GM12878 (cell line): ENCODE results near the gene IMMP2L. TPM values are rescaled to one million over a fixed set of nuclear protein-coding genes. Genes with fewer than 3 reads are reported as not detected.
"Not testable (repeated sequence)": the region's sequence is repeated elsewhere in the genome, so short reads cannot be mapped to it uniquely, and the experiment has no call there.

Source experiments
- ATAC-seq: fragments of 200-7000 bp; cut with Tn5 transposase; 3 replicates; pipeline ENCODE4 v1.9.1; 2020; ENCODE audit warnings: mild to moderate bottlenecking, moderate library complexity
- BruUV-seq: library from RNA; stranded (reverse); fragments of 400-500 nt; replicated peaks from 2 replicates; lab custom pipeline; 2021; lab: Mats Ljungman, UMichigan
- CTCF ChIA-PET: fragments of 300-600 bp; sonication (Branson Sonifier 250); formaldehyde crosslinking; extraction: SDS; loops from one replicate; lab custom pipeline; 2021; ENCODE audit warnings: inconsistent platforms; lab: Yijun Ruan, JAX
- POLR2A ChIA-PET: fragments of 350-600 bp; formaldehyde crosslinking; extraction: SDS; loops from one replicate; lab custom pipeline; 2021; ENCODE audit warnings: inconsistent platforms; lab: Charles Lee
- RAD21 ChIA-PET: fragments of 300-600 bp; sonication (Branson Sonifier 250); formaldehyde crosslinking; loops from one replicate; lab custom pipeline; 2023; ENCODE audit warnings: antibody characterized with exemption; ENCODE audit not compliant: unreplicated experiment; lab: Charles Lee
- SMC1A ChIA-PET: fragments of 300-600 bp; sonication (Branson Sonifier 250); formaldehyde crosslinking; loops from one replicate; lab custom pipeline; 2023; ENCODE audit not compliant: unreplicated experiment, uncharacterized antibody; lab: Charles Lee
- DNase-seq: peaks from one replicate; pipeline ENCODE4 v3.0.0-alpha.2; 2011; ENCODE audit warnings: low read depth, low spot score
- FAIRE-seq: peaks from 3 replicates; lab custom pipeline; 2011; peaks lifted over from hg19 to GRCh38; lab: Jason Lieb, UNC
- H2AFZ ChIP-seq: 2 replicates; pipeline ENCODE4 v1.6.0; 2011; ENCODE audit warnings: low read depth, low read length, control low read depth; ENCODE audit not compliant: control insufficient read depth
- H3K27ac ChIP-seq: 2 replicates; pipeline ENCODE4 v1.5.1; 2011; ENCODE audit warnings: control low read depth; ENCODE audit not compliant: control insufficient read depth, insufficient read depth
- H3K27me3 ChIP-seq, 2 experiments: replicated peaks in 1 of 2; 2 replicates each; pipeline versions ENCODE4 v1.6.0 to v1.6.1; 2011; ENCODE audit warnings: low read length in 1 of 2; ENCODE audit not compliant: control insufficient read depth in 2 of 2, insufficient read depth in 2 of 2
- H3K36me3 ChIP-seq, 2 experiments: 2 replicates each; pipeline ENCODE4 v1.5.1; 2011; ENCODE audit warnings: low read length in 1 of 2; ENCODE audit not compliant: control insufficient read depth in 2 of 2, insufficient read depth in 2 of 2
- H3K4me1 ChIP-seq: 2 replicates; pipeline ENCODE4 v1.6.1; 2011; ENCODE audit warnings: mild to moderate bottlenecking, low read length, moderate library complexity, mixed read lengths; ENCODE audit not compliant: control insufficient read depth, insufficient read depth
- H3K4me2 ChIP-seq: 2 replicates; pipeline ENCODE4 v1.6.0; 2011; ENCODE audit warnings: control low read depth; ENCODE audit not compliant: control insufficient read depth, insufficient read depth
- H3K4me3 ChIP-seq: fragments of 200-600 bp; sonication (generic); 2 replicates; pipeline ENCODE4 v1.5.1; 2016
- H3K79me2 ChIP-seq: 2 replicates; pipeline ENCODE4 v1.6.0; 2011; ENCODE audit warnings: low read length; ENCODE audit not compliant: control insufficient read depth, insufficient read depth
- H3K9ac ChIP-seq: 2 replicates; pipeline ENCODE4 v1.8.0; 2011; ENCODE audit warnings: low read length, control low read depth, mixed read lengths; ENCODE audit not compliant: control insufficient read depth, insufficient read depth
- H3K9me3 ChIP-seq: replicated peaks from 3 replicates; pipeline ENCODE4 v1.5.1; 2011; ENCODE audit warnings: mild to moderate bottlenecking, low read length; ENCODE audit not compliant: control insufficient read depth, insufficient read depth
- H4K20me1 ChIP-seq: 2 replicates; pipeline ENCODE4 v1.6.0; 2011; ENCODE audit not compliant: control insufficient read depth, insufficient read depth
- WGBS: methylation state at CpG from one replicate; pipeline ENCODE4 v1.1.6; 2016; ENCODE audit warnings: low lambda C conversion rate; ENCODE audit not compliant: insufficient replicate concordance, insufficient coverage; ENCODE audit errors: missing lambda C conversion rate; 5-methylcytosine and 5-hydroxymethylcytosine counted together
- in situ Hi-C: fragments of 300-500 bp; cut with MboI; formaldehyde crosslinking; loops from 9 replicates; pipeline ENCODE4 v1.14.3; 2018; ENCODE audit warnings: mixed read lengths
- intact Hi-C: fragments of 100-400 bp; cut with micrococcal nuclease; formaldehyde crosslinking; loops from one replicate; pipeline ENCODE4 v1.14.2; 2022; ENCODE audit not compliant: unreplicated experiment
- polyA plus RNA-seq, 11 experiments: library from polyadenylated mRNA; depleted of rRNA in 4 of 11; unstranded in 6 of 11; stranded (reverse) in 5 of 11; fragments of >200 nt; fragmentation: Nextera tagmentation in 4 of 11; fragmentation: Illumina TruSeq in 1 of 11; extraction: Ambion mirVana in 4 of 11; extraction: Trizol in 1 of 11; gene quantifications; 1 replicate in 1 of 11; 2 replicates in 10 of 11; pipeline versions ENCODE4 v1.2.1 to v1.2.3, GENCODE V29; 2011 to 2016; ENCODE audit warnings: inconsistent platforms in 2 of 11, missing spikeins in 2 of 11, low read depth in 1 of 11
- total RNA-seq, 4 experiments: library from RNA; depleted of rRNA in 3 of 4; stranded (reverse); fragments of >200 nt in 3 of 4; fragmentation: Illumina TruSeq in 1 of 4; extraction: Trizol in 1 of 4; gene quantifications; 2 replicates each; pipeline versions ENCODE4 v1.2.1 to v1.2.3, GENCODE V29; 2013 to 2021

IMMP2L gene
- total and polyA plus RNA-seq, 10 of the 15 experiments (the other 5 are each of a cell fraction or from before 2014, with no cell fraction given): 12.6 to 46.3 (median 19.6) TPM

DNA sequence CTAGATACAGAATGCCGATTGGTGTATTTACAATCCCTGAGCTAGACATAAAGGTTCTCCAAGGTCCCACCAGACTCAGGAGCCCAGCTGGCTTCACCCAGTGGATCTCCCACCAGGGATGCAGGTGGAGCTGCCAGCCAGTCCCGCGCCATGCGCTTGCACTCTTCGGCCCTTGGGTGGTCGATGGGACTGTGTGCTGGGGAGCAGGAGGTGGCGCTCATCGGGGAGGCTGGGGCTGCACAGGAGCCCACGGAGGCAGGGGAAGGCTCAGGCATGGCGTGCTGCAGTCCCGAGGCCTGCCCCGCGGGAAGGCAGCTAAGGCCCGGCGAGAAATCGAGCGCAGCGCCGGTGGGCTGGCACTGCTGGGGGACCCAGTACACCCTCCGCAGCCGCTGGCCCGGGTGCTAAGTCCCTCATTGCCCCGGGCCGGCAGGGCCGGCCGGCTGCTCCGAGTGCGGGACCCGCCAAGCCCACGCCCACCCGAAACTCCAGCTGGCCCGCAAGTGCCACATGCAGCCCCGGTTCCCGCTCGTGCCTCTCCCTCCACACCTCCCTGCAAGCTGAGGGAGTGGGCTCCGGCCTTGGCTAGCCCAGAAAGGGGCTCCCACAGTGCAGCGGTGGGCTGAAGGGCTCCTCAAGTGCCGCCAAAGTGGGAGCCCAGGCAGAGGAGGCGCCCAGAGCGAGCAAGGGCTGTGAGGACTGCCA lies 19.6 kb upstream of the IMMP2L start:
- ATAC-seq, H3K27me3 ChIP-seq, H4K20me1 ChIP-seq, DNase-seq, H3K9ac ChIP-seq, CTCF ChIA-PET, H3K4me1 ChIP-seq, H3K36me3 ChIP-seq, POLR2A ChIA-PET, H3K4me2 ChIP-seq, in situ Hi-C loops, BruUV-seq, H3K79me2 ChIP-seq, FAIRE-seq, H3K9me3 ChIP-seq, RAD21 ChIA-PET, H2AFZ ChIP-seq, intact Hi-C loops, H3K27ac ChIP-seq, H3K4me3 ChIP-seq: not testable (repeated sequence)
- SMC1A ChIA-PET: interaction anchor here (0.7 kb wide), 1 partner anchor 144 kb away, joined by 3 read pairs; no protein-coding TSS in a partner anchor
- WGBS: 68% methylated on average over 33 of the region's 40 CpGs

DNA sequence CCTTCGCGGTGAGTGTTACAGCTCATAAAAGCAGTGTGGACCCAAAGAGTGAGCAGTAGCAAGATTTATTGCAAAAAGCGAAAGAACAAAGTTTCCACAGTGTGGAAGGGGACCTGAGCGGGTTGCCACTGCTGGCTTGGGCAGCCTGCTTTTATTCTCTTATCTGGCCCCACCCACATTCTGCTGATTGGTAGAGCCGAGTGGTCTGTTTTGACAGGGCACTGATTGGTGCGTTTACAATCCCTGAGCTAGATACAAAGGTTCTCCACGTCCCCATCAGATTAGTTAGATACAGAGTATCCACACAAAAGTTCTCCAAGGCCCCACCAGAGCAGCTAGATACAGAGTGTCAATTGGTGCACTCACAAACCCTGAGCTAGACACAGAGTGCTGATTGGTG lies 18.9 kb upstream of the IMMP2L start:
- FAIRE-seq, H3K36me3 ChIP-seq, H3K4me3 ChIP-seq, H4K20me1 ChIP-seq, RAD21 ChIA-PET, intact Hi-C loops, H3K9ac ChIP-seq, H3K4me2 ChIP-seq, H3K27ac ChIP-seq, ATAC-seq, H3K9me3 ChIP-seq, H3K27me3 ChIP-seq, H2AFZ ChIP-seq, H3K4me1 ChIP-seq, BruUV-seq, H3K79me2 ChIP-seq, in situ Hi-C loops, POLR2A ChIA-PET, DNase-seq, CTCF ChIA-PET: not testable (repeated sequence)
- WGBS: 57% methylated on average over 7 of the region's 7 CpGs
- SMC1A ChIA-PET: interaction anchor here (0.7 kb wide), 1 partner anchor 145 kb away, joined by 3 read pairs; no protein-coding TSS in a partner anchor
